B cell (primary cell): ENCODE results near the gene ZNG1C. TPM values are rescaled to one million over a fixed set of nuclear protein-coding genes. Genes with fewer than 3 reads are reported as not detected.
"Not testable (repeated sequence)": the region's sequence is repeated elsewhere in the genome, so short reads cannot be mapped to it uniquely, and the experiment has no call there.

Experiments used
- ATAC-seq: fragments of 200-7000 bp; cut with Tn5 transposase; one replicate; pipeline ENCODE4 v1.10.0; 2021; ENCODE audit warnings: low read depth, mild to moderate bottlenecking, moderate number of reproducible peaks, moderate library complexity
- CTCF ChIA-PET: fragments of 350-600 bp; sonication (Branson Sonifier 250); formaldehyde crosslinking; loops from one replicate; lab custom pipeline; 2021; ENCODE audit warnings: antibody characterized with exemption, inconsistent platforms; lab: Charles Lee
- POLR2A ChIA-PET: fragments of 350-600 bp; sonication (Branson Sonifier 250); formaldehyde crosslinking; loops from one replicate; lab custom pipeline; 2021; ENCODE audit warnings: antibody characterized with exemption; lab: Charles Lee
- DNase-seq: peaks from one replicate; pipeline ENCODE4 v3.0.0; 2013
- H2AFZ ChIP-seq: 2 replicates; pipeline ENCODE4 v1.6.1; 2012; ENCODE audit warnings: mild to moderate bottlenecking, low read depth, low read length; ENCODE audit not compliant: insufficient read depth, poor library complexity, severe bottlenecking
- H3K27ac ChIP-seq, 2 donors: 1 replicate in 1 of 2; 2 replicates in 1 of 2; pipeline ENCODE4 v1.5.1; 2012 to 2013; ENCODE audit warnings: low read length in 2 of 2, mild to moderate bottlenecking in 2 of 2, moderate library complexity in 1 of 2
- H3K27me3 ChIP-seq, 4 experiments: fragments of 200-600 bp in 1 of 4; sonication (generic) in 1 of 4; replicated peaks in 1 of 4; 1 replicate in 2 of 4; 2 replicates in 2 of 4; pipeline versions ENCODE4 v1.6.1 to v1.7.0; 2013 to 2016; ENCODE audit warnings: low read length in 3 of 4, mild to moderate bottlenecking in 2 of 4, mixed read lengths in 1 of 4, moderate library complexity in 1 of 4; ENCODE audit not compliant: insufficient read depth in 4 of 4, control insufficient read depth in 3 of 4; ENCODE audit errors: control extremely low read depth in 1 of 4
- H3K36me3 ChIP-seq, 2 experiments: replicated peaks in 1 of 2; 1 replicate in 1 of 2; 2 replicates in 1 of 2; pipeline versions ENCODE4 v1.6.1 to v1.7.1; 2013; ENCODE audit warnings: low read length in 1 of 2; ENCODE audit not compliant: insufficient read depth in 2 of 2, control insufficient read depth in 1 of 2; ENCODE audit errors: control extremely low read depth in 1 of 2, extremely low read depth in 1 of 2
- H3K4me1 ChIP-seq, 2 donors: fragments of 200-600 bp in 1 of 2; sonication (generic) in 1 of 2; 1 replicate in 1 of 2; 2 replicates in 1 of 2; pipeline versions ENCODE4 v1.5.1 to v1.6.1; 2013 to 2017; ENCODE audit warnings: low read length in 2 of 2; ENCODE audit not compliant: control insufficient read depth in 2 of 2, insufficient read depth in 2 of 2
- H3K4me2 ChIP-seq: replicated peaks from 2 replicates; pipeline ENCODE3; 2012; ENCODE audit warnings: mild to moderate bottlenecking, low read depth, low read length; ENCODE audit not compliant: poor library complexity, severe bottlenecking
- H3K4me3 ChIP-seq, 5 experiments: fragments of 200-600 bp in 1 of 5; sonication (generic) in 1 of 5; 1 replicate in 3 of 5; 2 replicates in 2 of 5; pipeline versions ENCODE4 v1.5.1 to v1.7.0; 2011 to 2016; ENCODE audit warnings: low read length in 4 of 5, mild to moderate bottlenecking in 4 of 5, low read depth in 2 of 5, control low read depth in 1 of 5, moderate library complexity in 1 of 5; ENCODE audit not compliant: insufficient read depth in 1 of 5; ENCODE audit errors: control extremely low read depth in 1 of 5, extremely low read depth in 1 of 5
- H3K79me2 ChIP-seq: fragments of 200-600 bp; sonication (generic); one replicate; pipeline ENCODE4 v1.6.0; 2016; ENCODE audit warnings: low read length; ENCODE audit not compliant: control insufficient read depth, insufficient read depth
- H3K9ac ChIP-seq: fragments of 200-600 bp; sonication (generic); 2 replicates; pipeline ENCODE4 v1.6.1; 2017; ENCODE audit warnings: mild to moderate bottlenecking, low read length, moderate library complexity
- H3K9me3 ChIP-seq, 3 donors: one replicate each; pipeline versions ENCODE4 v1.6.1 to v1.7.1; 2013; ENCODE audit warnings: low read length in 2 of 3; ENCODE audit not compliant: control insufficient read depth in 2 of 3, insufficient read depth in 1 of 3; ENCODE audit errors: control extremely low read depth in 1 of 3
- H4K20me1 ChIP-seq: 2 replicates; pipeline ENCODE4 v1.6.0; 2012; ENCODE audit warnings: mild to moderate bottlenecking, low read length; ENCODE audit not compliant: insufficient read depth, control insufficient read depth, poor library complexity, severe bottlenecking
- H3K27ac Mint-ChIP-seq: one replicate; pipeline ENCODE4 v1.8.0; 2021; ENCODE audit warnings: mixed read lengths
- H3K27me3 Mint-ChIP-seq: one replicate; pipeline ENCODE4 v1.8.0; 2021; ENCODE audit warnings: mixed read lengths
- H3K4me1 Mint-ChIP-seq: one replicate; pipeline ENCODE4 v1.8.0; 2021; ENCODE audit warnings: mixed read lengths
- H3K4me3 Mint-ChIP-seq: one replicate; pipeline ENCODE4 v1.8.0; 2021; ENCODE audit warnings: mixed read lengths
- H3K9me3 Mint-ChIP-seq: one replicate; pipeline ENCODE4 v1.8.0; 2022; ENCODE audit warnings: mixed read lengths; ENCODE audit not compliant: insufficient read depth
- WGBS: methylation state at CpG from one replicate; pipeline ENCODE4 v1.1.5; 2013; ENCODE audit warnings: missing lambda C conversion rate; ENCODE audit not compliant: insufficient coverage; 5-methylcytosine and 5-hydroxymethylcytosine counted together
- intact Hi-C: fragments of 100-400 bp; cut with micrococcal nuclease; formaldehyde crosslinking; loops from one replicate; pipeline ENCODE4 v1.10.0; 2022
- polyA plus RNA-seq: library from polyadenylated mRNA; depleted of rRNA; stranded (reverse); fragments of >200 nt; gene quantifications from 2 replicates; pipeline ENCODE4 v1.2.3, GENCODE V29; 2012
- total RNA-seq, 2 donors: library from RNA; stranded (reverse); fragments of 120-200 nt in 1 of 2; gene quantifications; 1 replicate in 1 of 2; 2 replicates in 1 of 2; pipeline versions ENCODE4 v1.2.3 to v1.2.4, GENCODE V29; 2013 to 2022

Gene ZNG1C
- total and polyA plus RNA-seq, 2 donors (not counting 1 experiment from before 2014, with no cell fraction given) = 24.2 to 56.2 TPM

DNA sequence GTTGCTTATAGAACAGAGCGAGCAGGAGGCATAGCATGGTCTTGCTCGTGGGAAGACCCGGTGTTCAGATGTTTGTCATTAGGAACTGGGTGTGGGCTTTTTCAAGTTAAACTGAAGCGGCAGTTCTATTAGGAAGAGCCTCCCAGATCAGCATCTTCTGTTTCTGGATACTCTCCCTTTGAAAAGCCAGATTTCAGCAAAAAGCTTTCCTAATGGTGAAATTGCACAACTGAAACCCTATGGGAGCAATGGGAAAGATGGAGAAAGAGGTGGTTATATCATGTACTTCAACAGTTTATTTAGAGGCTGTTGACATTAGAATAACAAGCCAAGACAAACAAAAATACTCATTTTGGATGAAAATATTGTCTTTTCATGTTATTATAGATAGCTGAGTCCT, 102.2 kb downstream of the ZNG1C start:
- H3K36me3 ChIP-seq, H3K27ac ChIP-seq, H3K4me3 ChIP-seq, H3K9me3 Mint-ChIP-seq, H2AFZ ChIP-seq, ATAC-seq, POLR2A ChIA-PET, H3K4me3 Mint-ChIP-seq, H3K27me3 ChIP-seq, H3K27me3 Mint-ChIP-seq, H3K79me2 ChIP-seq, H3K9me3 ChIP-seq, H3K27ac Mint-ChIP-seq, H3K4me2 ChIP-seq, H3K9ac ChIP-seq, DNase-seq, H3K4me1 Mint-ChIP-seq, H3K4me1 ChIP-seq, H4K20me1 ChIP-seq: not testable (repeated sequence)
- CTCF ChIA-PET = interaction anchor here (0.9 to 1.1 kb wide), 3 partner anchors 218 to 226 kb away, joined by 3 to 9 read pairs (median 4); no protein-coding TSS in a partner anchor
- no CpG with 5 or more reads among the region's 4 CpGs for WGBS
- intact Hi-C loops = loop anchor here (5.0 kb wide), 1 partner anchor 223 kb away; no protein-coding TSS in a partner anchor

Other genes starting within 250 kb of the ZNG1C start
- gene FOXD4L3, start 60.9 kb downstream of the ZNG1C start, total RNA-seq = 0.22 TPM in 2 replicates
- gene FOXD4L3, start 60.9 kb downstream of the ZNG1C start, polyA plus RNA-seq = not detected in 2 replicates
- not detected in 2 replicates for gene PGM5, start 114.6 kb downstream of the ZNG1C start, total RNA-seq
- gene PGM5, start 114.6 kb downstream of the ZNG1C start, polyA plus RNA-seq = not detected in 2 replicates